Natural killer cell (primary cell): ENCODE results near the gene NREP. TPM values are rescaled to one million over a fixed set of nuclear protein-coding genes. Genes with fewer than 3 reads are reported as not detected.

ENCODE experiments used
- ATAC-seq, 3 donors: fragments of 150-1000 bp in 2 of 3; fragments of 200-7000 bp in 1 of 3; cut with Tn5 transposase; 1 replicate in 1 of 3; 2 replicates in 2 of 3; pipeline ENCODE4 v1.10.0; 2021; ENCODE audit warnings: mild to moderate bottlenecking in 2 of 3, moderate library complexity in 2 of 3
- DNase-seq, 2 donors: peaks; one replicate each; pipeline versions ENCODE4 v3.0.0 to v3.0.0-alpha.2; 2013 to 2021; ENCODE audit warnings: mixed read lengths in 1 of 2
- H3K27ac ChIP-seq: one replicate; pipeline ENCODE4 v1.5.1; 2013; ENCODE audit warnings: mild to moderate bottlenecking, low read length
- H3K27me3 ChIP-seq: one replicate; pipeline ENCODE4 v1.6.1; 2013; ENCODE audit warnings: low read length; ENCODE audit not compliant: control insufficient read depth, insufficient read depth
- H3K36me3 ChIP-seq: one replicate; pipeline ENCODE4 v1.6.1; 2013; ENCODE audit warnings: low read length; ENCODE audit not compliant: control insufficient read depth, insufficient read depth
- H3K4me1 ChIP-seq: one replicate; pipeline ENCODE4 v1.6.1; 2013; ENCODE audit warnings: low read length; ENCODE audit not compliant: control insufficient read depth, insufficient read depth
- H3K4me3 ChIP-seq: one replicate; pipeline ENCODE4 v1.5.1; 2013; ENCODE audit warnings: low read length
- H3K9me3 ChIP-seq: one replicate; pipeline ENCODE4 v1.6.1; 2013; ENCODE audit warnings: low read length; ENCODE audit not compliant: control insufficient read depth, insufficient read depth
- H3K27ac Mint-ChIP-seq, 2 donors: one replicate each; pipeline ENCODE4 v1.8.0; 2022; ENCODE audit warnings: mild to moderate bottlenecking in 2 of 2, mixed read lengths in 2 of 2, moderate library complexity in 1 of 2
- H3K27me3 Mint-ChIP-seq, 2 donors: one replicate each; pipeline ENCODE4 v1.8.0; 2022; ENCODE audit warnings: low read depth in 2 of 2, mixed read lengths in 2 of 2
- H3K36me3 Mint-ChIP-seq: one replicate; pipeline ENCODE4 v1.8.0; 2022; ENCODE audit warnings: mixed read lengths
- H3K4me1 Mint-ChIP-seq, 2 donors: one replicate each; pipeline ENCODE4 v1.8.0; 2022; ENCODE audit warnings: mixed read lengths in 2 of 2
- H3K4me3 Mint-ChIP-seq: one replicate; pipeline ENCODE4 v1.8.0; 2022; ENCODE audit warnings: mild to moderate bottlenecking, moderate library complexity, mixed read lengths
- H3K9me3 Mint-ChIP-seq, 2 donors: one replicate each; pipeline ENCODE4 v1.8.0; 2022; ENCODE audit warnings: mixed read lengths in 2 of 2
- WGBS: methylation state at CpG from one replicate; pipeline ENCODE4 v1.1.7; 2013; ENCODE audit warnings: missing lambda C conversion rate; ENCODE audit not compliant: insufficient coverage; 5-methylcytosine and 5-hydroxymethylcytosine counted together
- intact Hi-C: fragments of 100-400 bp; cut with micrococcal nuclease; formaldehyde crosslinking; loops from one replicate; pipeline ENCODE4 v1.14.2; 2022
- total RNA-seq, 4 donors: library from RNA; stranded (reverse); fragments of 120-200 nt in 1 of 4; gene quantifications; one replicate each; pipeline versions ENCODE4 v1.2.3 to v1.2.4, GENCODE V29; 2013 to 2022
- TF ChIP-seq, protein P1 (sequence below): fragments of 200-600 bp; IDR thresholded peaks from one replicate; pipeline ENCODE4 v1.8.0; 2022; ENCODE audit warnings: antibody characterized with exemption

Gene NREP
- total RNA-seq, 3 donors from 2014 or later (not counting 1 experiment from before 2014, with no cell fraction given): 7.6 to 9.9 (median 8.4) TPM

DNA sequence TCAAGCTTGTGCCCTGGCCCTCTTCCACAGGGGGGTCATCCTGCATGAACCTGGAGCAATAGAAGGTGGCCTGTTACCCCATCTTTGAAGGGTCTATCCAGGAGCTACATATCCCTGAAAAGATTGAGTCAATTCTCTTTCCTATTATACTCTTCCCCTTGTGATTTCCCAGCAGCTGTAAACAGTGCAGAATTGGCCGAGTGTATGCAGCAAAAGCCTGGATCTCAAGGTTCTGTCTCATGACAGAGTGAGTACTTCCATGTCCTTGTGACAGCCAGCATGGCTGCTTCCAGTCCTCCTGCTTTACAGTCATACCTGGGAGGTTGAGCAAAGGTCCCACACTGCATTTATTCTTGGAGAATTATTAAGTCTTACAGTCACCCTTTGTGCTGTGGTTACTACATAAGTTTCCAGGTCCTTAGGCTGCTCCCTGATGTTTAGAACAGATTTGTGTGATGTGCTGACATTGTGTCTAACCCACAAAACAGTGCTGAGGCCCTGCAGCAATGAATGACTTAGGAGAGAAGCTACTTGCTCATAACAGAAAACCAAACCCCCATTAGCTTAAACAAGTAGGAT, 67.5 kb downstream of the NREP start:
- DNase-seq (no peak), ATAC-seq (no peak)
- Mint-ChIP-seq H3K27ac (no peak overlapping the region), H3K9me3 (no peaks in the 10 kb centered on the region), H3K27me3 (peaks cover 0 to 4% of the 10 kb centered on the region in 2 donors), H3K36me3 (no peaks in the 10 kb centered on the region), H3K4me1 (no peaks in the 10 kb centered on the region), H3K4me3 (no peak overlapping the region)
- TF ChIP-seq, protein P1, sequence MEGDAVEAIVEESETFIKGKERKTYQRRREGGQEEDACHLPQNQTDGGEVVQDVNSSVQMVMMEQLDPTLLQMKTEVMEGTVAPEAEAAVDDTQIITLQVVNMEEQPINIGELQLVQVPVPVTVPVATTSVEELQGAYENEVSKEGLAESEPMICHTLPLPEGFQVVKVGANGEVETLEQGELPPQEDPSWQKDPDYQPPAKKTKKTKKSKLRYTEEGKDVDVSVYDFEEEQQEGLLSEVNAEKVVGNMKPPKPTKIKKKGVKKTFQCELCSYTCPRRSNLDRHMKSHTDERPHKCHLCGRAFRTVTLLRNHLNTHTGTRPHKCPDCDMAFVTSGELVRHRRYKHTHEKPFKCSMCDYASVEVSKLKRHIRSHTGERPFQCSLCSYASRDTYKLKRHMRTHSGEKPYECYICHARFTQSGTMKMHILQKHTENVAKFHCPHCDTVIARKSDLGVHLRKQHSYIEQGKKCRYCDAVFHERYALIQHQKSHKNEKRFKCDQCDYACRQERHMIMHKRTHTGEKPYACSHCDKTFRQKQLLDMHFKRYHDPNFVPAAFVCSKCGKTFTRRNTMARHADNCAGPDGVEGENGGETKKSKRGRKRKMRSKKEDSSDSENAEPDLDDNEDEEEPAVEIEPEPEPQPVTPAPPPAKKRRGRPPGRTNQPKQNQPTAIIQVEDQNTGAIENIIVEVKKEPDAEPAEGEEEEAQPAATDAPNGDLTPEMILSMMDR: no peak
- Histone ChIP-seq H3K27me3 (no peaks in the 10 kb centered on the region), H3K27ac (no peak overlapping the region), H3K36me3 (no peaks in the 10 kb centered on the region), H3K4me1 (no peaks in the 10 kb centered on the region), H3K4me3 (no peak overlapping the region), H3K9me3 (no peaks in the 10 kb centered on the region)
- 91% methylated on average over 1 of the region's 1 CpG for whole genome bisulfite sequencing
- intact Hi-C loops: no loop called here

DNA sequence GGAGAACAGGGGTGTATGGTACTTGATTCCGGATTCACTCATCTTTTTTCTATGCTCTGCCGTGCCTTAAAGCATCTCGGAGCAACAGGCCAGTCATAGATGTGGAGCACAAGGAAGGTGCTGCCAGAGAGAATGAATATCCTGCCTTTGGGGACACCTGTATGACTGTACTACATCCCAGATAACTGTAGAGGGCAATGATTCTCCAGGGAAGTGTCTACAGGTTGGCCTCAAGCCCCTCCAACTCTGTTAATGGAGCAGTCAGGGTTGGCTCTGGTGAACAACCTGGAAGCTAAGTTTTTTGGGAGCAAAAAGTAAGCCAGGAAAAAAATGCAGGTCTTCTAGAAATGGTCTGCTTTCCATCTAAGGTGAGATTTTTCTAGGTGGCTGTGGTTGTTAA, 71.0 kb downstream of the NREP start:
- H3K27ac ChIP-seq: no peak overlapping the region
- no peaks in the 10 kb centered on the region for H3K9me3 Mint-ChIP-seq
- H3K27ac Mint-ChIP-seq: no peak overlapping the region
- WGBS: 97% methylated on average over 3 of the region's 3 CpGs
- no peaks in the 10 kb centered on the region for H3K4me1 Mint-ChIP-seq
- no peaks in the 10 kb centered on the region for H3K36me3 ChIP-seq
- H3K36me3 Mint-ChIP-seq: no peaks in the 10 kb centered on the region
- intact Hi-C loops: no loop called here
- ATAC-seq: no peak
- TF ChIP-seq, protein P1: no peak
- no peak overlapping the region for H3K4me3 ChIP-seq
- no peak overlapping the region for H3K4me3 Mint-ChIP-seq
- H3K4me1 ChIP-seq: no peaks in the 10 kb centered on the region
- DNase-seq: peak in 1 of 2 donors; percentile 18
- H3K27me3 Mint-ChIP-seq: peaks cover 0 to 1% of the 10 kb centered on the region in 2 donors
- no peaks in the 10 kb centered on the region for H3K9me3 ChIP-seq
- no peaks in the 10 kb centered on the region for H3K27me3 ChIP-seq

DNA sequence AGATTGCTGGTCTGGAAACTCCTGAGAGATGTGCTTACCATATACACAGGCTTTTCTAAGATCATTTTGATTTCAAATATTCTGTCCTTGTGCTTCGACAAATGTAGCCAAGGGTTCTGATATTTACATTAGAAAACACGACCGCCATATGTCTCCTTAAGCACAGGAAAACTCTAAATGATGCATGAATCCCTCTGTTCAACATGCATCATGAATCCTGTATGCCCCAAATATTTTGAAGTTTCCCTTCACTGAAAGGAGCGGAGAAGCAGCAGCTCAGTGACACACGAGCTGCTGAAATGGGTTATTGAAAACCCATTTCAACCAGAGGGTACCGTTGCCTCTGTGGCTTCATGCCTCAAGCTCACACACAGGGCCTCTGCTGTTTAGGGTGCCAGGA, 74.4 kb downstream of the NREP start:
- H3K27ac Mint-ChIP-seq: no peak overlapping the region
- no peaks in the 10 kb centered on the region for H3K4me1 ChIP-seq
- no peaks in the 10 kb centered on the region for H3K9me3 ChIP-seq
- H3K36me3 Mint-ChIP-seq: no peaks in the 10 kb centered on the region
- intact Hi-C loops: no loop called here
- no peak overlapping the region for H3K4me3 Mint-ChIP-seq
- no peaks in the 10 kb centered on the region for H3K36me3 ChIP-seq
- no peak for ATAC-seq
- 88% methylated on average over 6 of the region's 6 CpGs for WGBS
- H3K9me3 Mint-ChIP-seq: no peaks in the 10 kb centered on the region
- no peaks in the 10 kb centered on the region for H3K4me1 Mint-ChIP-seq
- H3K27me3 Mint-ChIP-seq: peaks cover 4 to 13% of the 10 kb centered on the region in 2 donors
- no peak for DNase-seq
- no peaks in the 10 kb centered on the region for H3K27me3 ChIP-seq
- no peak overlapping the region for H3K27ac ChIP-seq
- TF ChIP-seq, protein P1: no peak
- H3K4me3 ChIP-seq: no peak overlapping the region

DNA sequence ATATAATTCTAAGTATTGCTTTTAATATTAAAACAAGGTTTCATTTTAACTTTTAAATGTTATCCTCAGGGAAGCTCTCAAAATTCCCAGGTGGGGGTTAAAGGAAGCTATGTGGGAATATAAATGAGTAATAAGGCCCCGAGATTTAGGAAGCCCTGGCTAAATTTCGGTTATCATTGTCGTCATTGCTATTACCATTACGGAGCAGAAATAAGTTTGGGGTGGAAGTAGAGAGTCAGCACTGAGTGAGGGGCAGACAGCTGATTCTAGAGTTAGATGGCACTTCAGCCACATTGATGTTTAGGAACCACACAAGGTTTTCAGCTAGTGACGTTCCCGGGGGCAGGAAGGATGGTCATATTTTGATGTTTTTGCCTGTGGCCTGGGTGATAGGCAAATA, 74.9 kb downstream of the NREP start:
- H3K36me3 ChIP-seq: no peaks in the 10 kb centered on the region
- Mint-ChIP-seq H3K9me3 (no peaks in the 10 kb centered on the region), H3K27me3 (peaks cover 4 to 14% of the 10 kb centered on the region in 2 donors), H3K36me3 (no peaks in the 10 kb centered on the region), H3K4me3 (no peak overlapping the region), H3K27ac (no peak overlapping the region), H3K4me1 (no peaks in the 10 kb centered on the region)
- no peaks in the 10 kb centered on the region for H3K27me3 ChIP-seq
- ATAC-seq: no peak
- TF ChIP-seq, protein P1: no peak
- no peak overlapping the region for H3K27ac ChIP-seq
- H3K4me1 ChIP-seq: no peaks in the 10 kb centered on the region
- 92% methylated on average over 4 of the region's 6 CpGs for WGBS
- H3K4me3 ChIP-seq: no peak overlapping the region
- intact Hi-C loops: no loop called here
- no peak for DNase-seq
- no peaks in the 10 kb centered on the region for H3K9me3 ChIP-seq
